Measurements from ENCODE around the gene B3GALT2. TPM values are rescaled to one million over a fixed set of nuclear protein-coding genes. Genes with fewer than 3 reads are reported as not detected.

The B3GALT2 gene, protein sequence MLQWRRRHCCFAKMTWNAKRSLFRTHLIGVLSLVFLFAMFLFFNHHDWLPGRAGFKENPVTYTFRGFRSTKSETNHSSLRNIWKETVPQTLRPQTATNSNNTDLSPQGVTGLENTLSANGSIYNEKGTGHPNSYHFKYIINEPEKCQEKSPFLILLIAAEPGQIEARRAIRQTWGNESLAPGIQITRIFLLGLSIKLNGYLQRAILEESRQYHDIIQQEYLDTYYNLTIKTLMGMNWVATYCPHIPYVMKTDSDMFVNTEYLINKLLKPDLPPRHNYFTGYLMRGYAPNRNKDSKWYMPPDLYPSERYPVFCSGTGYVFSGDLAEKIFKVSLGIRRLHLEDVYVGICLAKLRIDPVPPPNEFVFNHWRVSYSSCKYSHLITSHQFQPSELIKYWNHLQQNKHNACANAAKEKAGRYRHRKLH
- 1.3 TPM in 1 of 2 replicates, not detected in the other for total RNA-seq

GRCh38 chr1:193185901-193186731 lies at the start of gene B3GALT2:
B3GALT2 (minus strand) TSS chr1:193186613; CDS start chr1:193181562, 5,051 bp downstream.

Other genes with a start within 250 kb of the B3GALT2 start
- 27.4 and 32.5 TPM in 2 replicates for gene UCHL5, start 127.3 kb downstream of the B3GALT2 start, total RNA-seq
- gene RO60, start 127.0 kb downstream of the B3GALT2 start, total RNA-seq = 108 and 140 TPM in 2 replicates
- 11.9 and 14.5 TPM in 2 replicates for gene GLRX2, start 81.2 kb downstream of the B3GALT2 start, total RNA-seq
- gene CDC73, start 64.6 kb downstream of the B3GALT2 start, total RNA-seq = 18.4 and 19.1 TPM in 2 replicates